ENCODE measurements around the gene OR6S1.
A peak's percentile ranks its signal among the peaks of the same experiment; 100 is the strongest.

Gene OR6S1, protein sequence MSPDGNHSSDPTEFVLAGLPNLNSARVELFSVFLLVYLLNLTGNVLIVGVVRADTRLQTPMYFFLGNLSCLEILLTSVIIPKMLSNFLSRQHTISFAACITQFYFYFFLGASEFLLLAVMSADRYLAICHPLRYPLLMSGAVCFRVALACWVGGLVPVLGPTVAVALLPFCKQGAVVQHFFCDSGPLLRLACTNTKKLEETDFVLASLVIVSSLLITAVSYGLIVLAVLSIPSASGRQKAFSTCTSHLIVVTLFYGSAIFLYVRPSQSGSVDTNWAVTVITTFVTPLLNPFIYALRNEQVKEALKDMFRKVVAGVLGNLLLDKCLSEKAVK

GRCh38 chr14:20641591-20641990, at the start of gene OR6S1:
TSS of gene OR6S1 (minus strand) at chr14:20641691. CDS start at chr14:20641691, 0 bp downstream.
- no peak for DNase-seq (ENCODE audit: low read depth, low spot score)

DNA sequence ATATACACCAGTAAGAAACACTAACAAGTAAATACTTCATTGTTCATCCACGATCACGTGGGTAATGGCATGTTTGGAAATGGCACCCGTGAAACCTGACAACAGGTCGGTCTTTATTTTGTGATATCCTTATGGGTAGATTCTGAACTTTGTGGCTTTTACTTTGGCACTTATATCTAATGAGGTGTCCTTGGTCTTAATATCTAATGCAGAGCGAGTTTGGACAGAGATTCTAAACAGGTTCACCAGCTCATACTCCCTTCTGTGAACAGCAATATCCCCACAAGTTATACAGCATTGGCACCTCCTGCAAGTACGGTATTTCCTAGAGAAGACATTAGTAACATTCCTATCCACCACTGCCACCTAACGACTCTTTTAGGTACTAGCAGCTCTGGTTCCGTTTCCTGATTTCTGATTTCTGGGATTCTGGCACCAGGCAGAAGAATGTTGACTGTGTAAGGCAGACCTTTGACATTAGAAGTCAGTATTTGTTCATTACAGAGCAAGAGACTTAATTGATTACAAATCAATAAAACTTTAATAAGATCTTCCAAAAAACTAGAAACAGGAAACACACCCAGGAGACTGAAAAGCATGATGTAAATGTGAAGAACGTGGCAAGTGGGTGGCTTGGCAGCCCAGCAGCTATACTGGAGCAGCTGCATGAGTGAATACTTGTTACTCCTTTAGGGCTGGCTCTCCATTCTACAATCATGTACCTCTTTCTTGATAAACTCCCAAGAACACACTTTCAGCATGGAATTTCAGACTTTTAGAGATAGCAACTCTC, 49.6 kb upstream of the OR6S1 start:
- DNase-seq (ENCODE audit: low read depth, low spot score): peak; percentile 7

GRCh38 chr14:20688167-20688839, 46.8 kb upstream of the OR6S1 start, which contains the start of gene ANG:
TSS of gene ANG (plus strand) at chr14:20688764. CDS start at chr14:20693565, 4,801 bp downstream.
- no peak for DNase-seq (ENCODE audit: low read depth, low spot score)

DNA sequence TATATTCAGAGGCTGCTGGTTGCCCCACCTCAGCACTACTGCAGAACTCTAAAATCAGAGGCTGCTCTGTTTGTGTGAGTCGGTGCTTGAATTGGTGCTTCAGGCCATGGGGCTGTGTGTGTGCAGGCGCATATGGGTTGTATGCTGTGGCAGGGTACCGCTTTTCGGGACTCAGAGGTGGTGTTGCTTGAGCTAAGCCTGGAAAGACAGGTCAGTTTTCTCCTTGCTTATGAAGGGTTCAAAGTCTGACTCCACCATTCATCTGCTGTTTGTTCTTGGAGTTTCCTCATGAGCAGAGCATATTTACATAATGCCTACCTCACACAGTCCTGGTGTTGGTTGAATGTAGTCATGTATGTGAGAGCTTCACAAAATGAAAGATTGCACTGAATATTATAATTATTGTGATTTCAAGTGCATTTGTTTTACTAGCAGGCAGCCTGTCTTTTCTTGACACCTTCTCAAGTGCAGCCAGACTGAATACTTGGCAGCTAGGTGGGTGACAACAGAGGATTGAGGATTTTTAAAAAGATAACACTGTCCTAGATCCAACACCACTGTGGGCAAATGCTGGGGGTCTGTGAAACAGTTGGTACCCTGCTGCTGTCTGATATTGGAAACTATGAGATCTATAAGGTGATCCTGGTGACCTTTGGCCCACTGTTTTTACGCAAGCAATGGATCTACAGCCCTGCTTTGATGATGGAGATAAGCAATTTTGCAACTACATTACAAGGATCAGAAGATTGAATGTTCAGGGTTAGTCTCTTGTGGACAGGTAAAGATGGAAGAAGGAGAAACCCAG, 46.1 kb upstream of the OR6S1 start:
- DNase-seq (ENCODE audit: low read depth, low spot score): no peak

DNA sequence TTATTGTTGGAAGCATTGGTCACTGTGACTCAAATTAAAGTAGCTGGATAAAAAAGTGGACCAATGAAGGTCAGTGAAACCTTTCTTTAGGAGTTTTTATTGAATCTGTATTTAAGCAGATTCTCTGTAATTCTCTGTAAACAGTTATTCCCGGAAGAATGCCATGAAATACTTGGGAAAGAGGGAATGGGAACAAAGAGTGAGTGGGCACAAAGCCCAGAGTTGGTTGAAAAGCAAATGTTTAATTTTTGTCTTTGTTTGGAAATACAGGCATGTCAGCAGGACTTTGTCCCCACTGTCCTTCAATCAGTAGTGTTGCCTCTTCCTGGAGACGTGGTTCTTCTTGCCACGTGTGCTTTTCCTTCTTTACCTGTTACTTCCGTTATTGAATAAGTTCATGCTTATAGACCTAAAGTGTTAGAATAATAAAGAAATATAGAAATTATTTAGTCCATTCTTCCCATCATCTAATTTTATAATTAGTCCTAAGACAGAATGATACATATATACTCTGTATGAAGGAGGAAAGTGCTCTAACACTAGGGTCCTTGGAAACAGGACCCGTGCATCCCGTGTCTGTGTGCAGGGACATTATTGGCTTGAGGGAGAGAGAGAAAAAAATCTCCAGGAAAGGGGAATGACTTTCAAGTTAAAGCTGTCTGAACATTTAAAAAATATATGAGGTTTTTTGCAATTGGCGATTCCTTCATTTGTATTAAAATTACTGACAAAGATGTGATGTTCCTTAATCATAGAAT, 45.1 kb upstream of the OR6S1 start:
- no peak for DNase-seq (ENCODE audit: low read depth, low spot score)

- DNase-seq (ENCODE audit: low read depth, low spot score): no peak
These were observed 43.4 kb upstream of the OR6S1 start for GRCh38 chr14:20684662-20685456.

DNA sequence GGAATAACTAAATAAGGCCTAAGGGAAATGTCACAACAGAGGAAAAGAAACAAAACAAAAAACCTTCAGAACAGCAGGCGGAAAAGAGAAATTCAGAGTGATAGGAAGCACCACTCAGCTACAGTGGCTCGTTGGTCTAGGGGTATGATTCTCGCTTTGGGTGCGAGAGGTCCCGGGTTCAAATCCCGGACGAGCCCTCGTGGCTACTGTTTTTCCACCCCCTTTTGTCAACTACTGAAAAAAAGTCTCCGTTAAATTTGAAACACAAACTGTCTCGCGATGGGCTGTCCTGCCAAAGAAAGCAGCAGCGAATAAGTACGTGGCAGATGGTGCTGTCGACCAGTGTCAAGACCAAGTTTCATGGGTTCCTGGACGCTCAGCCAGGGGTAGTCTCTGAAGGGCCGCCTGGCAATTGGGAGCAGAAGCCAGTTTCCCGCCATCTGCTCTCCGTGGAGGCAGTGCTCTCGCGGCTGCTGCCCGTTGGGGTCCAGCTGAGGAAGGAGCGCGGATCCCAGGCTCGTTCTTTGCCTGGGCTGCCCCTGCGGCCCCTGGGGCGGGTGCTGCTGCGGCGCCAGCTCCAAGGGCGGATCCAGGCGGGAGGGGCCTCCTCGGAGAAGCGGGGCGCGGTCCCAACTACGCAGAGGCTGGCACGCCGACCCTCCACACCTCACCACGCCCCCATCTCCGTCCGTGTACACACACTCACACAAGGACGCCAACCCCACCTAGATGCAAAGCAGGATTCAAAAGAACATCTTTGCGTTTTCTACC, 42.6 kb upstream of the OR6S1 start, which contains the start of gene RNASE4:
RNASE4 (plus strand) TSS at position 670 of the 771 bp plus-strand sequence. CDS start 14,812 bp downstream, outside the sequence.
- DNase-seq (ENCODE audit: low read depth, low spot score): peak; percentile 53

DNA sequence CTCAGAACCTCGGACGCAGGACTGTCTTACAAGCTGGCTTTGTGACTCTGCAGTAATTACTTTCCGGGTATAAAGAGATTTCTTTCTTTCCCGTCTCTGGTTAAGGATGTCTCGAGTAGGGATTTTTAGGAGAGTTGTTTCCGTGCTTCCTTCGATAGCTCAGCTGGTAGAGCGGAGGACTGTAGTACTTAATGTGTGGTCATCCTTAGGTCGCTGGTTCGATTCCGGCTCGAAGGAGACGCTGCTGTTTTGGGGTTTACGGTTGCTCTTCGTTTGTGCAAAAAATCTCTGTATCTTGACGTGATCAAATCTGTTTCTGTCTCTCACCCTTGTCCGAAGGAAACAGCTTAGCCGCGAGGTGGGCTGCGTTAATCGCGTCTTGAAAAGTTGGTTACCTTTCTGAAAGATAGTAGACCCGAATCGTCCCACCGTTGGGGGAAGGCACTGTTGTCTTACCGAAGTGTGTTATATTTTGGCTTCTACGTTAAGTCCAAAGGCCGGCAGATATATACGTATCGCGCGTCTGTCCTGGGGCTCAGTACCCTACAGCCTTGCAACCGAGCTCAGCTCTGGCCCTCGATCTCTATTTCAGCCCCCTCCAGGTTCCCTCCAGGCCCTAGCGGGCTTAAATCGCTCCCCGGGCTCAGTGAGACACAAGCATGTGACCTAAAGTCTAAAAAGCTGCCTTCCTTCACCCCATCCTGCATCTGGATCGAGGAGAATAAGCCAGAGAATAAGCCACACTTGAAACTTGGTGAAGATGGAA, 41.8 kb upstream of the OR6S1 start:
- peak; percentile 54 for DNase-seq (ENCODE audit: low read depth, low spot score)

DNA sequence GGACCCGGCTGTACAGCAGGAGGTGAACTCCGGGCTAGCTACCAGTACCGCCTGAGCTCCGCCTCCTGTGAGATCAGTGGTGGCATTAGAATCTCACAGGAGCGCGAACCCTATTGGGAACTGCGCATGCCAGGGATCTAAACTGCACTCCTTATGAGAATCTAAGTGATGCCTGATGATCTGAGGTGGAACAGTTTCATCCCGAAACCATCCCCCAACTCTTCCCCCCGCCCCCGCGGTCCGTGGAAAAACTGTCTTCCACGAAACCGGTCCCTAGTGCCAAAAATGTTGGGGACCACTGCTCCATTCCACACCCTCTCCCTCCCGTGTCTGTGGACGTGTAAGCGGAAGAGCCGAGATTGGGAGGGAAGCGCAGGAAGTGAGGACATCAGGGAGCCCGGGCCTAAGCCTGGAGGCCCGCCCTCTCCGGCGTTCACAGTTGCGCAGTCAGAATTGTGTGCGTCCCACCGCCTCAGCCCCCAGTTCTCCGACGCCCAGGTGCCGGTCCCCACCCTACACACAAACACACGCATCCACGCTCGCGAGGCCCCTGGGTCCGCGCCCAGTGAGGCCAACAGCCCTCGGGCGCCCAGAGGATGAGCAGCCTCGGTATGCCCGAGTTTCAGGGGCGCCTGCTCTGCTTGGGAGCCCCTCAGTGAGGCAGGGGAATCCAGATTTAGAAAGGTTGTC, 41.1 kb upstream of the OR6S1 start:
- DNase-seq (ENCODE audit: low read depth, low spot score): peak; percentile 55

DNA sequence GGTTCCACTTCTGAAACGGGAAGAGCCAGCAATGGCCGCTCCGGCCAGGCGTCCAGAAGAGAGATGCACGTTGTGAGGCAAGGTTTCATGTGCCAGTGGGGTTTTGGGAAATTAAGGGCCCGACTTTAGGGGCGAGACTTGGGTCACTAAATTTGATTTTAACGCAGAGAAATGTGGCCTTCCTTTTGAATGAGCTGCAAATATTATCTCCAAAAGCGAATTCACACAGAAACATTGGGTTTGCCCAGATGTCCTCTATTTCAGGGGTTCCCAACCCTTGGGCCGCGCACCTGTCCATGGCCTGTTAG, 40.6 kb upstream of the OR6S1 start:
- DNase-seq (ENCODE audit: low read depth, low spot score): no peak

- peak; percentile 75 for DNase-seq (ENCODE audit: low read depth, low spot score)
These were observed 40.0 kb upstream of the OR6S1 start for GRCh38 chr14:20681348-20682126.

- DNase-seq (ENCODE audit: low read depth, low spot score): no peak
These were observed 39.4 kb upstream of the OR6S1 start for GRCh38 chr14:20680843-20681347.

GRCh38 chr14:20680363-20680762, 38.9 kb upstream of the OR6S1 start:
- DNase-seq (ENCODE audit: low read depth, low spot score): no peak

- DNase-seq (ENCODE audit: low read depth, low spot score): no peak
These were observed 38.4 kb upstream of the OR6S1 start for GRCh38 chr14:20679907-20680306.

GRCh38 chr14:20676072-20676471, 34.6 kb upstream of the OR6S1 start:
- no peak for DNase-seq (ENCODE audit: low read depth, low spot score)

- no peak for DNase-seq (ENCODE audit: low read depth, low spot score)
These were observed 34.2 kb upstream of the OR6S1 start for GRCh38 chr14:20675669-20676068.

Measured in activated naive CD8-positive, alpha-beta T cell treated with anti-CD3 and anti-CD28 coated beads, Interleukin-2, amount 50 U/mL, for 16 hours (primary cell).